ENCODE measurements around the gene ENTHD1. TPM values are rescaled to one million over a fixed set of nuclear protein-coding genes. Genes with fewer than 3 reads are reported as not detected.

Gene ENTHD1
- total RNA-seq, 1 donor from 2014 or later = not detected

- H3K4me1 Mint-ChIP-seq (ENCODE audit: low read depth, unreplicated experiment) = no peaks in the 10 kb centered on the region
- H3K36me3 Mint-ChIP-seq (ENCODE audit: unreplicated experiment) = no peaks in the 10 kb centered on the region
- H3K27ac Mint-ChIP-seq (ENCODE audit: unreplicated experiment) = no peak overlapping the region
- no peaks in the 10 kb centered on the region for H3K27me3 Mint-ChIP-seq (ENCODE audit: unreplicated experiment)
- H3K9me3 Mint-ChIP-seq (ENCODE audit: unreplicated experiment) = no peaks in the 10 kb centered on the region
- no peak for TF ChIP-seq CTCF (IDR thresholded peaks at IDR 0.05; ENCODE audit: partially characterized antibody, unreplicated experiment)
- DNase-seq = no peak
- no peak overlapping the region for H3K4me3 Mint-ChIP-seq (ENCODE audit: unreplicated experiment)
These were observed 67.9 kb downstream of the ENTHD1 start for GRCh38 chr22:39825661-39826102.

GRCh38 chr22:39821008-39821407 is 72.6 kb downstream of the ENTHD1 start:
- DNase-seq = no peak
- peaks cover 3% of the 10 kb centered on the region for H3K27me3 Mint-ChIP-seq (ENCODE audit: unreplicated experiment)

DNA sequence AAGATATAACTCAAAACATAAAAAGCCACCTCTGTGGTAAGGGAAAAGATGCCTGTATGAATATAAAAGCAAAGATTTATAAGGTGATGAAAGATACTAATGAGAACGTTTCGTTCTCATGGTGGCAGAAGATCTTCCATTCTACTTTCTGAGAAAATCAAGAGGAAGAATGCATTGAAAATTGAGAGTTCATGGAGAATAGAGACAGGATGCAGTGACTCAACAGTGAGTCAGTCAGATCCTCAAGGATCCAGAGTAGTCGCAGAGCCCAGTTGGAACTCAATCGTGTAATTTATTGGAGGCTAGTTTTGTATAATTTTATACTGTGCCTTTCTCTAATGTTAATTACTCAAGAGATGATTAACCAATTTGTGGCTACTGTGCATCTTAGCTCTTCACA is 73.3 kb downstream of the ENTHD1 start:
- no peak for DNase-seq
- Mint-ChIP-seq H3K36me3 (ENCODE audit: unreplicated experiment) (no peaks in the 10 kb centered on the region), H3K27ac (ENCODE audit: unreplicated experiment) (no peak overlapping the region), H3K4me1 (ENCODE audit: low read depth, unreplicated experiment) (no peaks in the 10 kb centered on the region), H3K4me3 (ENCODE audit: unreplicated experiment) (no peak overlapping the region), H3K27me3 (ENCODE audit: unreplicated experiment) (peaks cover 3% of the 10 kb centered on the region), H3K9me3 (ENCODE audit: unreplicated experiment) (no peaks in the 10 kb centered on the region)
- TF ChIP-seq CTCF (IDR thresholded peaks at IDR 0.05; ENCODE audit: partially characterized antibody, unreplicated experiment) = no peak

More at GRCh38 chr22:39821008-39821407, 72.6 kb downstream of the ENTHD1 start:
- no peaks in the 10 kb centered on the region for H3K9me3 Mint-ChIP-seq (ENCODE audit: unreplicated experiment)
- H3K27ac Mint-ChIP-seq (ENCODE audit: unreplicated experiment) = no peak overlapping the region
- H3K4me1 Mint-ChIP-seq (ENCODE audit: low read depth, unreplicated experiment) = no peaks in the 10 kb centered on the region
- H3K4me3 Mint-ChIP-seq (ENCODE audit: unreplicated experiment) = no peak overlapping the region
- no peaks in the 10 kb centered on the region for H3K36me3 Mint-ChIP-seq (ENCODE audit: unreplicated experiment)
- no peak for TF ChIP-seq CTCF (IDR thresholded peaks at IDR 0.05; ENCODE audit: partially characterized antibody, unreplicated experiment)

DNA sequence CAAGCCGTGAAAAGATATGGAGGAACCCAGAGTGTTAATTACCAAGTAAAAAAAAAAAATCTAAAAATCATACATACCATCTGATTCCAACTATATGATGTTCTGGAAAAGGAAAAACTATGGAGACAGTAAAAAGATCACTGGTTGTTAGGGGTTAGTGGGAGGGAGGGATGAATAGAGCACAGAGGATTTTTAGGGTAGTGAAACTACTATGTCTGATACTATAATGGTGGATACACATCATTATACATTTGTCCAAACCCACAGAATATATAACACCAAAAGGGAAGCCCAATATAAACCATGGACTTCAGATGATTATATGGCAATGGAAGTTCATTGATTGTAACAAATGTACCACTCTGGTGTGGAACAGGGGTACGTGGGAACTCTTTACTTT is 74.1 kb downstream of the ENTHD1 start:
- no peak overlapping the region for H3K27ac Mint-ChIP-seq (ENCODE audit: unreplicated experiment)
- no peak for TF ChIP-seq CTCF (IDR thresholded peaks at IDR 0.05; ENCODE audit: partially characterized antibody, unreplicated experiment)
- H3K9me3 Mint-ChIP-seq (ENCODE audit: unreplicated experiment) = no peaks in the 10 kb centered on the region
- no peak overlapping the region for H3K4me3 Mint-ChIP-seq (ENCODE audit: unreplicated experiment)
- no peaks in the 10 kb centered on the region for H3K4me1 Mint-ChIP-seq (ENCODE audit: low read depth, unreplicated experiment)
- H3K27me3 Mint-ChIP-seq (ENCODE audit: unreplicated experiment) = peaks cover 3% of the 10 kb centered on the region
- no peak for DNase-seq
- no peaks in the 10 kb centered on the region for H3K36me3 Mint-ChIP-seq (ENCODE audit: unreplicated experiment)

DNA sequence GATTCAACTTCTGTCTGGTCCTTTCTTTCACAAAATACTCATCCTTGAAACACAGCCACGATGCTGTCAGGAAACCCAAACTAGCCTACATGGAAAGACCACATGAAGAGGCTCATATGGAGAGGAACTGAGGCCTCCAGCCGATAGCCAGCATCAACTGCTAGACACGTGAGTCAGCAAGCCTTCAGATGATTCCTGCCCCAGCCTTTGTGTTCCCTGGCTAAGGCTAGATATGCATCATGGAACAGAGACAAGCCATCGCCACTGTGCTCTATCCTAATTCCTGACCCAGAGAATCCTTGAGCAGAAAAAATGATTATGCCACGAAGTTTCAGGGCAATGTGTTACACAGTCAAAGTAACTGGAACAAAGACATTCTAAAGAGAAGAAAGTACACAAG is 75.5 kb downstream of the ENTHD1 start:
- H3K4me1 Mint-ChIP-seq (ENCODE audit: low read depth, unreplicated experiment) = no peaks in the 10 kb centered on the region
- no peak overlapping the region for H3K27ac Mint-ChIP-seq (ENCODE audit: unreplicated experiment)
- TF ChIP-seq CTCF (IDR thresholded peaks at IDR 0.05; ENCODE audit: partially characterized antibody, unreplicated experiment) = no peak
- peaks cover 3% of the 10 kb centered on the region for H3K27me3 Mint-ChIP-seq (ENCODE audit: unreplicated experiment)
- no peaks in the 10 kb centered on the region for H3K36me3 Mint-ChIP-seq (ENCODE audit: unreplicated experiment)
- H3K9me3 Mint-ChIP-seq (ENCODE audit: unreplicated experiment) = no peaks in the 10 kb centered on the region
- DNase-seq = no peak
- no peak overlapping the region for H3K4me3 Mint-ChIP-seq (ENCODE audit: unreplicated experiment)

All from glutamatergic neuron (in vitro differentiated cells).